Kidney epithelial cell (primary cell): ENCODE data around the gene ST3GAL2. TPM values are rescaled to one million over a fixed set of nuclear protein-coding genes. Genes with fewer than 3 reads are reported as not detected.

Source experiments
- DNase-seq: peaks from one replicate; pipeline ENCODE4 v3.0.0-alpha.2; 2010; ENCODE audit warnings: low read depth
- H3K27me3 ChIP-seq: 2 replicates; pipeline ENCODE4 v1.6.0; 2011; ENCODE audit warnings: low read length; ENCODE audit not compliant: control insufficient read depth, insufficient read depth
- H3K36me3 ChIP-seq: 2 replicates; pipeline ENCODE4 v1.5.1; 2011; ENCODE audit warnings: low read length; ENCODE audit not compliant: control insufficient read depth, insufficient read depth
- H3K4me3 ChIP-seq: 2 replicates; pipeline ENCODE4 v1.5.1; 2011; ENCODE audit warnings: low read depth, mild to moderate bottlenecking, control low read depth, low read length
- CTCF ChIP-seq: IDR thresholded peaks from 2 replicates; pipeline ENCODE4 v1.5.1; 2011; ENCODE audit warnings: mild to moderate bottlenecking, moderate library complexity, low read length, control low read depth, inconsistent platforms; ENCODE audit not compliant: insufficient read depth, poor library complexity, severe bottlenecking
- total RNA-seq: library from RNA; depleted of rRNA; stranded (reverse); fragments of >200 nt; gene quantifications from 2 replicates; pipeline ENCODE4 v1.2.3, GENCODE V29; 2015

Gene ST3GAL2
- total RNA-seq, 1 donor from 2014 or later, result 22.6 TPM

- no peaks in the 10 kb centered on the region for H3K27me3 ChIP-seq
- no peak for DNase-seq
- no peak for TF ChIP-seq CTCF
- H3K36me3 ChIP-seq, result no peaks in the 10 kb centered on the region
- no peak overlapping the region for H3K4me3 ChIP-seq
Observed at GRCh38 chr16:70434484-70435260, 4.2 kb downstream of the ST3GAL2 start.

GRCh38 chr16:70433458-70434103 is 5.3 kb downstream of the ST3GAL2 start:
- H3K36me3 ChIP-seq, result no peaks in the 10 kb centered on the region
- H3K27me3 ChIP-seq, result no peaks in the 10 kb centered on the region
- no peak for TF ChIP-seq CTCF
- no peak for DNase-seq
- no peak overlapping the region for H3K4me3 ChIP-seq

GRCh38 chr16:70432723-70433457 is 6.0 kb downstream of the ST3GAL2 start:
- TF ChIP-seq CTCF, result no peak
- H3K4me3 ChIP-seq, result no peak overlapping the region

GRCh38 chr16:70432356-70432722 is 6.6 kb downstream of the ST3GAL2 start:
- no peak overlapping the region for H3K4me3 ChIP-seq
- no peak for DNase-seq
- no peaks in the 10 kb centered on the region for H3K27me3 ChIP-seq
- TF ChIP-seq CTCF, result no peak
- H3K36me3 ChIP-seq, result no peaks in the 10 kb centered on the region

More at GRCh38 chr16:70432723-70433457, 6.0 kb downstream of the ST3GAL2 start:
- Histone ChIP-seq H3K36me3 (no peaks in the 10 kb centered on the region), H3K27me3 (no peaks in the 10 kb centered on the region)
- no peak for DNase-seq

- no peaks in the 10 kb centered on the region for H3K36me3 ChIP-seq
- no peak for TF ChIP-seq CTCF
- no peaks in the 10 kb centered on the region for H3K27me3 ChIP-seq
- H3K4me3 ChIP-seq, result no peak overlapping the region
- DNase-seq, result no peak
Observed at GRCh38 chr16:70430667-70431536, 8.0 kb downstream of the ST3GAL2 start.
